ENCODE results near the gene FADS2.

The FADS2 gene

GRCh38 chr11:61853698-61854169, 25.6 kb downstream of the FADS2 start:
- Histone ChIP-seq H3K9ac (ENCODE audit: low read depth, low read length) (no peak overlapping the region), H3K27me3 (ENCODE audit: control insufficient read depth, insufficient read depth, low read length) (no peaks in the 10 kb centered on the region), H3K4me1 (ENCODE audit: control insufficient read depth, insufficient read depth, low read length) (no peaks in the 10 kb centered on the region), H3K36me3 (ENCODE audit: insufficient read depth, low read length) (peaks cover 44% of the 10 kb centered on the region), H3K4me2 (ENCODE audit: low read length) (no peak overlapping the region), H3K9me3 (replicated peaks; ENCODE audit: low read length) (no peaks in the 10 kb centered on the region), H3K4me3 (ENCODE audit: low read length) (no peak overlapping the region)

- Histone ChIP-seq H3K9ac (ENCODE audit: low read depth, low read length) (no peak overlapping the region), H3K27me3 (ENCODE audit: control insufficient read depth, insufficient read depth, low read length) (no peaks in the 10 kb centered on the region), H3K36me3 (ENCODE audit: insufficient read depth, low read length) (peaks cover 42% of the 10 kb centered on the region), H3K9me3 (replicated peaks; ENCODE audit: low read length) (no peaks in the 10 kb centered on the region), H3K4me3 (ENCODE audit: low read length) (no peak overlapping the region), H3K4me1 (ENCODE audit: control insufficient read depth, insufficient read depth, low read length) (no peaks in the 10 kb centered on the region), H3K4me2 (ENCODE audit: low read length) (no peak overlapping the region)
Observed at GRCh38 chr11:61854206-61854895, 26.3 kb downstream of the FADS2 start.

- H3K9me3 ChIP-seq (replicated peaks; ENCODE audit: low read length): no peaks in the 10 kb centered on the region
- no peak overlapping the region for H3K4me3 ChIP-seq (ENCODE audit: low read length)
- no peaks in the 10 kb centered on the region for H3K4me1 ChIP-seq (ENCODE audit: control insufficient read depth, insufficient read depth, low read length)
- no peak overlapping the region for H3K4me2 ChIP-seq (ENCODE audit: low read length)
- no peak overlapping the region for H3K9ac ChIP-seq (ENCODE audit: low read depth, low read length)
- H3K36me3 ChIP-seq (ENCODE audit: insufficient read depth, low read length): peaks cover 46% of the 10 kb centered on the region
- H3K27me3 ChIP-seq (ENCODE audit: control insufficient read depth, insufficient read depth, low read length): no peaks in the 10 kb centered on the region
Observed at GRCh38 chr11:61854966-61855714, 27.0 kb downstream of the FADS2 start.

- no peak overlapping the region for H3K4me2 ChIP-seq (ENCODE audit: low read length)
- H3K9ac ChIP-seq (ENCODE audit: low read depth, low read length): no peak overlapping the region
- H3K4me3 ChIP-seq (ENCODE audit: low read length): no peak overlapping the region
- no peaks in the 10 kb centered on the region for H3K27me3 ChIP-seq (ENCODE audit: control insufficient read depth, insufficient read depth, low read length)
- no peaks in the 10 kb centered on the region for H3K4me1 ChIP-seq (ENCODE audit: control insufficient read depth, insufficient read depth, low read length)
- H3K9me3 ChIP-seq (replicated peaks; ENCODE audit: low read length): no peaks in the 10 kb centered on the region
- H3K36me3 ChIP-seq (ENCODE audit: insufficient read depth, low read length): peaks cover 38% of the 10 kb centered on the region
Observed at GRCh38 chr11:61855939-61856680, 28.0 kb downstream of the FADS2 start.

GRCh38 chr11:61860054-61860903, 32.2 kb downstream of the FADS2 start:
- Histone ChIP-seq H3K36me3 (ENCODE audit: insufficient read depth, low read length) (peaks cover 14% of the 10 kb centered on the region), H3K4me1 (ENCODE audit: control insufficient read depth, insufficient read depth, low read length) (no peaks in the 10 kb centered on the region), H3K27me3 (ENCODE audit: control insufficient read depth, insufficient read depth, low read length) (no peaks in the 10 kb centered on the region), H3K9me3 (replicated peaks; ENCODE audit: low read length) (no peaks in the 10 kb centered on the region), H3K4me2 (ENCODE audit: low read length) (no peak overlapping the region), H3K4me3 (ENCODE audit: low read length) (no peak overlapping the region), H3K9ac (ENCODE audit: low read depth, low read length) (no peak overlapping the region)

GRCh38 chr11:61861634-61862033, 33.5 kb downstream of the FADS2 start:
- Histone ChIP-seq H3K36me3 (ENCODE audit: insufficient read depth, low read length) (peaks cover 20% of the 10 kb centered on the region), H3K9ac (ENCODE audit: low read depth, low read length) (no peak overlapping the region), H3K4me2 (ENCODE audit: low read length) (no peak overlapping the region), H3K27me3 (ENCODE audit: control insufficient read depth, insufficient read depth, low read length) (no peaks in the 10 kb centered on the region), H3K4me1 (ENCODE audit: control insufficient read depth, insufficient read depth, low read length) (no peaks in the 10 kb centered on the region), H3K9me3 (replicated peaks; ENCODE audit: low read length) (no peaks in the 10 kb centered on the region), H3K4me3 (ENCODE audit: low read length) (no peak overlapping the region)

GRCh38 chr11:61862714-61863547, 34.8 kb downstream of the FADS2 start:
- no peak overlapping the region for H3K9ac ChIP-seq (ENCODE audit: low read depth, low read length)
- no peaks in the 10 kb centered on the region for H3K9me3 ChIP-seq (replicated peaks; ENCODE audit: low read length)
- no peaks in the 10 kb centered on the region for H3K4me1 ChIP-seq (ENCODE audit: control insufficient read depth, insufficient read depth, low read length)
- H3K4me3 ChIP-seq (ENCODE audit: low read length): no peak overlapping the region
- H3K4me2 ChIP-seq (ENCODE audit: low read length): no peak overlapping the region
- no peaks in the 10 kb centered on the region for H3K27me3 ChIP-seq (ENCODE audit: control insufficient read depth, insufficient read depth, low read length)
- H3K36me3 ChIP-seq (ENCODE audit: insufficient read depth, low read length): peaks cover 14% of the 10 kb centered on the region

GRCh38 chr11:61863548-61864081, 35.5 kb downstream of the FADS2 start:
- Histone ChIP-seq H3K4me2 (ENCODE audit: low read length) (no peak overlapping the region), H3K27me3 (ENCODE audit: control insufficient read depth, insufficient read depth, low read length) (no peaks in the 10 kb centered on the region), H3K9ac (ENCODE audit: low read depth, low read length) (no peak overlapping the region), H3K36me3 (ENCODE audit: insufficient read depth, low read length) (peaks cover 14% of the 10 kb centered on the region), H3K4me3 (ENCODE audit: low read length) (no peak overlapping the region), H3K9me3 (replicated peaks; ENCODE audit: low read length) (no peaks in the 10 kb centered on the region), H3K4me1 (ENCODE audit: control insufficient read depth, insufficient read depth, low read length) (no peaks in the 10 kb centered on the region)

GRCh38 chr11:61864814-61865775, 37.0 kb downstream of the FADS2 start:
- H3K9ac ChIP-seq (ENCODE audit: low read depth, low read length): no peak overlapping the region
- H3K4me1 ChIP-seq (ENCODE audit: control insufficient read depth, insufficient read depth, low read length): no peaks in the 10 kb centered on the region
- no peaks in the 10 kb centered on the region for H3K27me3 ChIP-seq (ENCODE audit: control insufficient read depth, insufficient read depth, low read length)
- H3K4me2 ChIP-seq (ENCODE audit: low read length): no peak overlapping the region
- H3K4me3 ChIP-seq (ENCODE audit: low read length): no peak overlapping the region
- no peaks in the 10 kb centered on the region for H3K9me3 ChIP-seq (replicated peaks; ENCODE audit: low read length)
- H3K36me3 ChIP-seq (ENCODE audit: insufficient read depth, low read length): peaks cover 7% of the 10 kb centered on the region
